BJ (cell line): ENCODE data around the gene AKAP11. TPM values are rescaled to one million over a fixed set of nuclear protein-coding genes. Genes with fewer than 3 reads are reported as not detected.

Source experiments
- CTCF ChIA-PET: fragments of 350-600 bp; formaldehyde crosslinking; extraction: SDS; loops from one replicate; lab custom pipeline; 2021; ENCODE audit warnings: antibody characterized with exemption, inconsistent platforms; lab: Yijun Ruan, JAX
- POLR2A ChIA-PET: fragments of 300-600 bp; sonication (Branson Sonifier 250); formaldehyde crosslinking; extraction: SDS; loops from one replicate; lab custom pipeline; 2021; ENCODE audit warnings: antibody characterized with exemption; lab: Charles Lee
- DNase-seq: peaks from one replicate; pipeline ENCODE4 v3.0.0-alpha.2; 2011; ENCODE audit warnings: low read depth
- H3K27me3 ChIP-seq: 2 replicates; pipeline ENCODE4 v1.6.0; 2011; ENCODE audit warnings: low read length; ENCODE audit not compliant: control insufficient read depth, insufficient read depth
- H3K36me3 ChIP-seq: 2 replicates; pipeline ENCODE4 v1.5.1; 2011; ENCODE audit warnings: low read length; ENCODE audit not compliant: control insufficient read depth, insufficient read depth
- H3K4me3 ChIP-seq: 2 replicates; pipeline ENCODE4 v1.5.1; 2011; ENCODE audit warnings: low read depth, mild to moderate bottlenecking, control low read depth, low read length
- CTCF ChIP-seq: IDR thresholded peaks from 2 replicates; pipeline ENCODE4 v1.5.1; 2011; ENCODE audit warnings: low read depth, mild to moderate bottlenecking, control low read depth, inconsistent platforms, low read length, moderate library complexity; ENCODE audit not compliant: insufficient read depth
- polyA plus RNA-seq: library from polyadenylated mRNA; depleted of rRNA; stranded (reverse); fragments of >200 nt; gene quantifications from 2 replicates; pipeline ENCODE4 v1.2.3, GENCODE V29; 2011

Gene AKAP11
- polyA plus RNA-seq, 1 experiment = 9.3 TPM

DNA sequence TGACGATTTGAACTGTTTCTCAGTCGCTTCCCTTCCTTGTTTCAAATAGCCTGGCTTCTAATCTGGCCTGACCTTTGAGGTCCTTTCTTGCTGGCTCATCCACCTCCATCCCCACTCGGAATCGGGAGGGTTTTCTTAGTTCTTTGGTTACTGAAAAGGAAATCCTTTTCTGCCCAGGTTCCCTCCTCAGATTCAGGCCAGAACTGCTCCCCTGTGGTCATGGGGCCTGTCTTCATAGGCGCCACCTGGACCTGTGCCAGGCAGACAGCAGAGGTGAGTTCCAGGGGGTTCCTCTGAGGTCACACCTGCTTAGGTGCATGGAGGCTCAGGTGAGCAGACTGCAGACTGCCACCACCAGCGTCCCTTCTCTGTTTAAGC is 62.4 kb downstream of the AKAP11 start:
- DNase-seq = no peak
- Histone ChIP-seq H3K27me3 (no peaks in the 10 kb centered on the region; the same call in 1 of the 2 replicates), H3K36me3 (no peaks in the 10 kb centered on the region), H3K4me3 (no peak overlapping the region)
- POLR2A ChIA-PET = no interaction called here
- TF ChIP-seq CTCF = no peak
- CTCF ChIA-PET = no interaction called here

DNA sequence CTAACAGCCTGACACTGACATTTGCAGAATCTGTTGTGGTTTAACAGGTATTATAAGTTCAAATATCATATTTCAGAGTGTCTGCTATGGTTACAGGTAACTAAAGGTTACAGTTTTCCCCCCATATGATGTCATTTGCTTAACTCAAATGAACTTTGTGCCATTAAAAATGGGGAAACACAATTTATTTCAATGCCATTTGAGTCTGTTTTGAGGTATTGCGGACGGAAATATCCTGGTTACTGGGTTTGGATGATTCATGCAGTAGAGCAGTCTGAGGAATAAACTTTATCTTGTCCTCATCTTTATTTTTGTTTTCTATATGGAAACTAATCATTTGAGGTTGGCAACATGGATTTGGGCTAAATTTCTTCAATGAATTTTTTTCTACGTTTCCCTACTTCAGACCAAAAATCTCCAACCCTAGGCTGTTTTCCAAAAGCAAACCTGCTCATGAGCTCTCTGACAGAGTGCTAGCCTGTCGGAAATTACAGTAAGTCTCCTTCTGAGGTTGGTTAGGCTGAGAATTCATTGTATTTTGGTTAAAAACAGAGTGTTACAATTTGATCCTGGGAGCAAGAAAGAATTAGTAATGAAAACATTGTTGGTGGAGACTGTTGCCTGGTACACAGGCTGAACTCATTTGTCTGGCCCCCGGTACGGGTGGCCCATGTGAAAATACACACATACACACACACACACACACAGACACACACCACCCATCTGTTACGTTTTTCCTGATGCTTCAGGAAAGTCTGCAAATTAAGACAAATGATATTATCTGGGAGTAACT is 66.1 kb downstream of the AKAP11 start:
- ChIA-PET CTCF (no interaction called here), POLR2A (no interaction called here)
- no peak for TF ChIP-seq CTCF
- no peaks in the 10 kb centered on the region for H3K36me3 ChIP-seq
- no peaks in the 10 kb centered on the region; the same call in 1 of the 2 replicates for H3K27me3 ChIP-seq
- H3K4me3 ChIP-seq = no peak overlapping the region
- no peak for DNase-seq

GRCh38 chr13:42345367-42345766 is 73.4 kb downstream of the AKAP11 start:
- POLR2A ChIA-PET = no interaction called here
- no peak for DNase-seq
- Histone ChIP-seq H3K27me3 (peaks cover 3% of the 10 kb centered on the region), H3K36me3 (no peaks in the 10 kb centered on the region), H3K4me3 (no peak overlapping the region)
- TF ChIP-seq CTCF = no peak
- CTCF ChIA-PET = no interaction called here

- H3K4me3 ChIP-seq = no peak overlapping the region
- no peak for DNase-seq
- CTCF ChIA-PET = interaction anchor here (0.6 kb wide), 1 partner anchor 73 kb away, joined by 3 read pairs; no protein-coding TSS in a partner anchor
- POLR2A ChIA-PET = no interaction called here
- TF ChIP-seq CTCF = no peak
- H3K36me3 ChIP-seq = no peaks in the 10 kb centered on the region
- peaks cover 5% of the 10 kb centered on the region for H3K27me3 ChIP-seq
Observed at GRCh38 chr13:42348576-42348975, 76.6 kb downstream of the AKAP11 start.

DNA sequence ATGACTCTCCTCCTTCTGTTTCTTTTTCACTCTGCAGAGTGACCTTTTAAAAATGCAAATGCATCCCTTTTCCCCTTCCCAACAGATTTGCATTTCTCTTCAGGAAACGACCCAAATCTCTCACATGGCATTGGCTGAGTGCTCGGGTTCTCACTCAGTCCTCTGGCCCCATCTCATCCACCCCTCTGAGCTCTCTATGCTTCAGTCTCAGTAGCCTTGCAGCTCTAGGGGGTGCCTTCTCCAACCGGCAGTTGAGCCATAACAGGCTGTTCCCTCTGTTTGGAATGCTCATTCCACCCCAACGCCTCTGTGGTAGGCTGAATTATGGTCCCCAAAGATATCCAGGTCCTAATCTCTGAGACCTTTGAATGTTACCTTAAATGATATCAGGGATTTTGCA is 78.2 kb downstream of the AKAP11 start:
- H3K27me3 ChIP-seq = peaks cover 5% of the 10 kb centered on the region
- H3K4me3 ChIP-seq = no peak overlapping the region
- no peak for TF ChIP-seq CTCF
- CTCF ChIA-PET = interaction anchor here (0.6 kb wide), 1 partner anchor 244 kb away, joined by 3 read pairs; no protein-coding TSS in a partner anchor
- no peaks in the 10 kb centered on the region for H3K36me3 ChIP-seq
- POLR2A ChIA-PET = no interaction called here
- no peak for DNase-seq
